ENCODE measurements around the gene C9orf50.
"Not testable (repeated sequence)": the region's sequence is repeated elsewhere in the genome, so short reads cannot be mapped to it uniquely, and the experiment has no call there.

C9orf50 gene

GRCh38 chr9:129610213-129610472 is 10.8 kb downstream of the C9orf50 start:
- DNase-seq: no peak

GRCh38 chr9:129609486-129610212 is 11.3 kb downstream of the C9orf50 start:
- DNase-seq: peak; percentile 79

GRCh38 chr9:129608561-129609481 is 12.1 kb downstream of the C9orf50 start:
- no peak for DNase-seq

- no peak for DNase-seq
These were observed 13.9 kb downstream of the C9orf50 start for GRCh38 chr9:129607027-129607387.

GRCh38 chr9:129606161-129607026 is 14.5 kb downstream of the C9orf50 start:
- DNase-seq: no peak

GRCh38 chr9:129604766-129605163 is 16.1 kb downstream of the C9orf50 start:
- no peak for DNase-seq

GRCh38 chr9:129604056-129604765 is 16.7 kb downstream of the C9orf50 start:
- DNase-seq: no peak

GRCh38 chr9:129602598-129603415 is 18.1 kb downstream of the C9orf50 start:
- no peak for DNase-seq

- DNase-seq: no peak
These were observed 19.7 kb downstream of the C9orf50 start for GRCh38 chr9:129601082-129601674.

GRCh38 chr9:129598089-129598596 is 22.8 kb downstream of the C9orf50 start:
- DNase-seq: no peak

GRCh38 chr9:129597355-129598088 is 23.4 kb downstream of the C9orf50 start:
- peak; percentile 80 for DNase-seq

GRCh38 chr9:129596541-129597331 is 24.2 kb downstream of the C9orf50 start:
- DNase-seq: no peak

- no peak for DNase-seq
These were observed 24.9 kb downstream of the C9orf50 start for GRCh38 chr9:129595903-129596540.

- no peak for DNase-seq
These were observed 25.6 kb downstream of the C9orf50 start for GRCh38 chr9:129595311-129595741.

GRCh38 chr9:129594632-129595031 is 26.3 kb downstream of the C9orf50 start:
- DNase-seq: no peak

GRCh38 chr9:129592790-129593189 is 28.1 kb downstream of the C9orf50 start:
- DNase-seq: not testable (repeated sequence)

- DNase-seq: no peak
These were observed 29.0 kb downstream of the C9orf50 start for GRCh38 chr9:129591916-129592315.

- DNase-seq: no peak
These were observed 30.4 kb downstream of the C9orf50 start for GRCh38 chr9:129590466-129590865.

Measured in right forelimb (tissue), 1 donor.